ENCODE data around the gene KCNJ14. TPM values are rescaled to one million over a fixed set of nuclear protein-coding genes. Genes with fewer than 3 reads are reported as not detected.

The KCNJ14 gene
- total and polyA plus RNA-seq, 2 of the 4 experiments (the other 2 are of a cell fraction) = 0.18 to 0.39 TPM

DNA sequence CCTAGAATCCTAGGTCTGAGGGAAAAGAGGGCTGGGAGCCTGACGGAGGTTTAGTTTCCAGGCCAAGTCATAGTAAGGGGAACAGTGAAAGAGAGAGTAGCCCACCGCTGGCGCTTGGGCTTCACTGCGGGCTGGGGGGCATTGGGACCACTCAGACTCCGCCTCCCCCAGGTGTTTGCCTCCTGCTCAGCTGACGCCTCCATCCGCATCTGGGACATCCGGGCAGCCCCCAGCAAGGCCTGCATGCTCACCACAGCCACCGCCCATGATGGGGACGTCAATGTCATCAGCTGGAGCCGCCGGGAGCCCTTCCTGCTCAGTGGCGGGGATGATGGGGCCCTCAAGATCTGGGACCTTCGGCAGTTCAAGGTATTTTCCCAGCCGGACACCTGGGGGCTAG is 4.5 kb upstream of the KCNJ14 start:
- POLR2A ChIA-PET (ENCODE audit: unreplicated experiment) = no interaction called here
- in situ Hi-C loops (cut with MboI; ENCODE audit: low sequenced_read_pairs) = no loop called here

More for the DNA sequence above, 4.5 kb upstream of the KCNJ14 start:
- Histone ChIP-seq H3K18ac (ENCODE audit: low read depth, low read length) (no peak overlapping the region), H2AK5ac (ENCODE audit: low read depth, low read length) (no peak overlapping the region), H3K27me3 (ENCODE audit: control insufficient read depth, insufficient read depth, low read length) (no peaks in the 10 kb centered on the region), H3K9me3 (ENCODE audit: control insufficient read depth, insufficient read depth, low read length) (no peaks in the 10 kb centered on the region), H3K23ac (ENCODE audit: low read depth, low read length) (no peak overlapping the region), H2BK20ac (ENCODE audit: low read depth, low read length) (no peak overlapping the region), H2AK9ac (replicated peaks; ENCODE audit: low read depth, low read length, poor library complexity) (no peak overlapping the region), H2BK15ac (ENCODE audit: low read depth, low read length) (no peak overlapping the region), H3K9me1 (ENCODE audit: insufficient read depth, low read length) (no peaks in the 10 kb centered on the region), H2AFZ (replicated peaks; ENCODE audit: low read length, poor library complexity) (no peak overlapping the region), H3K4me1 (ENCODE audit: control insufficient read depth, insufficient read depth, low read length) (peaks cover 4% of the 10 kb centered on the region), H3K4me2 (ENCODE audit: low read depth, low read length) (no peak overlapping the region), H3K27ac (ENCODE audit: insufficient read depth, low read length) (no peak overlapping the region), H3K4ac (ENCODE audit: low read depth, low read length) (no peak overlapping the region), H2BK5ac (ENCODE audit: low read depth, low read length, poor library complexity, severe bottlenecking) (no peak overlapping the region), H3K56ac (ENCODE audit: extremely low read depth, insufficient read depth, low read length) (no peak overlapping the region), H3K14ac (replicated peaks; ENCODE audit: low read depth, low read length) (no peak overlapping the region), H4K91ac (ENCODE audit: insufficient read depth, low read depth, low read length) (no peak overlapping the region), H3K4me3 (ENCODE audit: insufficient read depth, low read depth, low read length) (no peak overlapping the region), H4K8ac (ENCODE audit: low read depth in 2 of 2, low read length in 2 of 2) (no peak overlapping the region), H3K79me1 (ENCODE audit: low read depth in 1 of 2, low read length in 2 of 2) (peaks cover 14 to 33% of the 10 kb centered on the region in 2 experiments), H2BK120ac (ENCODE audit: low read depth, low read length) (no peak overlapping the region), H3K9ac (ENCODE audit: low read depth, low read length) (no peak overlapping the region), H4K5ac (ENCODE audit: low read depth, low read length) (no peak overlapping the region), H3K36me3 (ENCODE audit: control insufficient read depth, insufficient read depth, low read length) (peaks cover 49% of the 10 kb centered on the region), H4K20me1 (ENCODE audit: insufficient read depth, low read length) (peaks cover 8% of the 10 kb centered on the region)
- TF ChIP-seq RCOR1 (IDR thresholded peaks at IDR 0.05; ENCODE audit: insufficient replicate concordance, low read length) (no peak), CHD1 (IDR thresholded peaks at IDR 0.05; ENCODE audit: low read depth, low read length) (no peak), MXI1 (IDR thresholded peaks at IDR 0.05; ENCODE audit: borderline replicate concordance, low read depth, low read length) (no peak)
- TF ChIP-seq, protein P1, sequence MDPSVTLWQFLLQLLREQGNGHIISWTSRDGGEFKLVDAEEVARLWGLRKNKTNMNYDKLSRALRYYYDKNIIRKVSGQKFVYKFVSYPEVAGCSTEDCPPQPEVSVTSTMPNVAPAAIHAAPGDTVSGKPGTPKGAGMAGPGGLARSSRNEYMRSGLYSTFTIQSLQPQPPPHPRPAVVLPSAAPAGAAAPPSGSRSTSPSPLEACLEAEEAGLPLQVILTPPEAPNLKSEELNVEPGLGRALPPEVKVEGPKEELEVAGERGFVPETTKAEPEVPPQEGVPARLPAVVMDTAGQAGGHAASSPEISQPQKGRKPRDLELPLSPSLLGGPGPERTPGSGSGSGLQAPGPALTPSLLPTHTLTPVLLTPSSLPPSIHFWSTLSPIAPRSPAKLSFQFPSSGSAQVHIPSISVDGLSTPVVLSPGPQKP (IDR thresholded peaks at IDR 0.05; ENCODE audit: borderline replicate concordance, low read depth, low read length) = no peak
- dilution Hi-C loops (cut with HindIII; ENCODE audit: low sequenced_read_pairs, unreplicated experiment) = no loop called here
- ATAC-seq (ENCODE audit: low read depth) (no peak), DNase-seq (no peak)
- WGBS, 2 experiments (ENCODE audit: extremely low coverage in 2 of 2, insufficient read length in 1 of 2) = 96% methylated on average over 9 of the region's 15 CpGs; no CpG with 5 or more reads in 1 of the 2 experiments
- BruUV-seq (replicated peaks) = no TSS peak
- CTCF ChIA-PET = no interaction called here
- intact Hi-C loops (cut with micrococcal nuclease) = no loop called here

Data from IMR-90 (cell line).